SK-N-MC (cell line): ENCODE data around the gene HMG20B.

Experiments
- EZH2 ChIP-seq: fragments of 200-600 bp; sonication (generic); IDR thresholded peaks from one replicate; pipeline ENCODE4 v1.6.1; 2017; ENCODE audit warnings: antibody characterized with exemption
- POLR2AphosphoS5 ChIP-seq: IDR thresholded peaks from 2 replicates; pipeline ENCODE4 v1.6.1; 2012; ENCODE audit warnings: mild to moderate bottlenecking, low read depth, low read length, borderline replicate concordance

GRCh38 chr19:3523361-3524077 is 49.2 kb upstream of the HMG20B start:
- TF ChIP-seq POLR2AphosphoS5 (no peak), EZH2 (no peak)
